Hematopoietic multipotent progenitor cell (in vitro differentiated cells): ENCODE measurements around the gene FNDC1. TPM values are rescaled to one million over a fixed set of nuclear protein-coding genes. Genes with fewer than 3 reads are reported as not detected.

Experiments
- DNase-seq, 3 donors: peaks; one replicate each; pipeline ENCODE4 v3.0.0-alpha.2; 2011 to 2015; ENCODE audit warnings: low read depth in 2 of 3, low spot score in 2 of 3
- total RNA-seq: library from RNA; depleted of rRNA; stranded (reverse); fragments of >200 nt; gene quantifications from one replicate; pipeline ENCODE4 v1.2.3, GENCODE V29; 2012

FNDC1 gene
- total RNA-seq, 1 donor: under 0.01 TPM

DNA sequence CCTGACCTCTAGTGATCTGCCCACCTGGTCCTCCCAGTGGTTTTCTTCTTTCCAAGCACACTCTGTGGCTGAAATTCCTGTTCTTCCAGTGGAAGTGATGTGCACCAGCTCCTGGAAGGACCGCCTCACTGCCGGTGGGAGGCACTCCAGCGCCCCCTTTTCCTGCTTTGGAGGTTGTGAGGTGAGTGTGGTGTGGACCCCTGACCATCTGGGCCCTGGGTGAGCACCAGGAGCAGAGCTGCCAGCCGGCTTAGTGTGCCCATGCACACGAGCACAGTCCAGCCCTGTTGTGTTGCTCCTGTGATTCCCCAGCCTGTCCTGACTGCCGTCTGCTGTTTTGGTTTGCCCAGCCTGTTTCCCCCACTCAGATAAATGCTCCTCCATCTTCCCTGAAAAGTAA is 134.6 kb downstream of the FNDC1 start:
- DNase-seq: no peak

DNA sequence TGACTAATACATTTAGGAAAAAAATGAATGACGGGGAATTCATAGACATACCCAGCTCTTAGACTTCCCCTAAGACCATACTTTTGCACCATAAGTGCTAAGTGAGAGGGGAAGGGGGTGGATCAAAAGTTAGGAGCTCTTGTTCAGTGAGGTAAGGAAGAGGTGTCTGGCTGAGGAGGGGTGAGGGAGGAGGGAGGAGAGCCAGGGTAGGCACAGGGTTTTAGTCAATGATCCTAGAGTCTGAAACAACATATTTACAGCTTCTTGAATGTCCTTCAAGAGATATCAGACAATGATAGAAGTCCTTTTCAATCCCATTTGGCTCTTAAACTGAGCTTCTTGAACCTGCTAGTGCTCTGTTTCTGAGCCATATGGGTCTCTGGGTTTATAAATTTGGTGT is 135.4 kb downstream of the FNDC1 start:
- no peak for DNase-seq

DNA sequence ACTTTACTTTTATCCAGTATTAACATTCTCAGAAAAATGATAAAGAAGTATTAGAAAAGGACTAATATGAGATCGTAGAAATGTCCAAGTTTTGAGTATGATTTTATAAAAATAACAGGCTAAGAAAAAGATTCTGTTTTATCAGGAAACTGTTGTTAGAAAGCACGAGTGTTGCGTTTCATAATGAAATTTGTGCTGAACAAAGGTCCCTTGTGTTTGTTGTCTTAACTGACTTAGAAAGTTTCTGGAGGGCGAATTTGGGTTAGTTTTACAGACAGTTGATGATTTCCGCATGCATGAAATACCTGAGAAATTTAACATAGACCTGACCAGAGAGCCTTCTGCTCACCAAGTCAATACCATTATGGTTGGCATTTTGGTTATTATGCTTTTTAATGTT is 136.0 kb downstream of the FNDC1 start:
- DNase-seq: no peak

DNA sequence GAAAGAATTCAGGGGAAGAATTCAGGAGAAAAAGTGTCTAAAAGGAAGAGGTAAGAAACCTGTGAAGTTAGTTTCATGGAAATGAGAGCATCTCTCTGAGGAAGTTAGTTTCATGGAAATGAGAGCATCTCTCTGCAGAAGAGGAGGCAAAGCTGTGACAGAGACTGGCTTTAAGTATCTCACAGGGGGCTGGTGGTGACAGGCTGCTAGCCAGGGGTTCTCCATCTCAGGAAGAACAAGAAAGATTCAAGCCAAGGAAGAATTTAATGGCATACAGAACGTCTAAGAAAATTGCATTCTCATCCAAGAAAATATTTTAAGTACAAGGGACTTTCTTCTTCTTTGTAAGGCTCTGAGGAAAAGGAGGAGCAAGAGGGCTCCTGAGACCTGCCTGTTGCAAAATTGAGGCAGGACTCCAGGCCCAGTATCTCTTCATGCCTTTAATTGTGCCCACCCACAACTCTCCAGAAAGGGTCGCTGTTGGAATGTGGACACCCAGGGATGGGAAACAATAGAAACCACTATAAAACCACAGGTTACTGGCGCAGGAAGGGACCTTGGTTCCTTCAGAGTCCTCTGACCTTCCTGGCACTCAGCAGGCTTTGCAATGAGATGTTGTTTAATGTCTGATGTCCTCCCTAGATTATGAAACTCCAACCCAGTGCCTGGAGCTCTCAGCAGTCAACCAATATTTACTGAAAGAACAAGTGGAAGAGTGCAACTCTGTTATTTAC is 136.8 kb downstream of the FNDC1 start:
- DNase-seq: no peak

DNA sequence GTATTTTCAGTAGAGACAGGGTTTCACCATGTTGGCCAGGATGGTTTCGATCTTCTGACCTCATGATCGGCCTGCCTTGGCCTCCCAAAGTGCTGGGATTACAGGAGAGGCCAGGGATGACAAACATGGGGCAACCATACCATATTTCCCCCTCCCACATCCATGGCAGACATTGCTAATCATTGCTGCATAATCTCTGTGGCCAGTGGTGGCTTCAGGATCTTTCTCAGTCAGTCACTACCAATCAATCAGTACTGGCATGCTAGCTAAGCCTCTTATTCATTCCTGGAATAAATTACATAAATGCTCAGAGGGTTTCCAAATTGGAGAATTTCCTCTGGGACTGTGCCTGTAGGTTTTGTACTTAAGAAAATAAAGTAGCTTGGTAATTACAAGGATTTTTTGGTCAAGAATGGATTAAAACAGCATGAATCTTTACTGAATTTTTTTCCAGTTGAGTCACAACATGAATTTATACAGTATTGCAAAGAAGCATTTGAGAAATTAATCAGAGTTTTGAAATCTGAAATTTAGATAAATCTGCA is 138.1 kb downstream of the FNDC1 start:
- DNase-seq: no peak

DNA sequence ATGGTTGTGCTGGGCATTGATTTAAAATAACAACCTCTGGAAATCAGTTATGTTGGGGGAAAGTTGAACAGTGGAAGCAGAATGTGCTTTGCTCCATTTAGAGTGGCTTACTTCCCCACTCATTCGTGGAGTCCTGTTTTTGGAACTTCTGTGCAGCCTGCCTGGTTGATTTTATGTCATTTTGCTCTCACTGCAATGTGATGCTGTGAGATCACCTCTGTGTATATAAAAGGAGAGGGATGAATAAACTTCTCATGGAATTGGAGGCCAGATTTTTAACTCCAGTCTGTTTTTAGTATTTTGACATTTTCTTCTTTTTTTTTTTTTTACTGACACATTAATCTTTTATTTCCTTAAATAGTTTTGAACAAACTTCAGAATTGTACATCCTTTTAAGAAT is 139.0 kb downstream of the FNDC1 start:
- DNase-seq: no peak

- DNase-seq: no peak
These were observed 140.5 kb downstream of the FNDC1 start for GRCh38 chr6:159309723-159310122.

GRCh38 chr6:159311618-159312017 is 142.4 kb downstream of the FNDC1 start:
- DNase-seq: no peak

- DNase-seq: no peak
These were observed 143.0 kb downstream of the FNDC1 start for GRCh38 chr6:159312206-159312605.

- no peak for DNase-seq
These were observed 143.8 kb downstream of the FNDC1 start for GRCh38 chr6:159313018-159313417.

DNA sequence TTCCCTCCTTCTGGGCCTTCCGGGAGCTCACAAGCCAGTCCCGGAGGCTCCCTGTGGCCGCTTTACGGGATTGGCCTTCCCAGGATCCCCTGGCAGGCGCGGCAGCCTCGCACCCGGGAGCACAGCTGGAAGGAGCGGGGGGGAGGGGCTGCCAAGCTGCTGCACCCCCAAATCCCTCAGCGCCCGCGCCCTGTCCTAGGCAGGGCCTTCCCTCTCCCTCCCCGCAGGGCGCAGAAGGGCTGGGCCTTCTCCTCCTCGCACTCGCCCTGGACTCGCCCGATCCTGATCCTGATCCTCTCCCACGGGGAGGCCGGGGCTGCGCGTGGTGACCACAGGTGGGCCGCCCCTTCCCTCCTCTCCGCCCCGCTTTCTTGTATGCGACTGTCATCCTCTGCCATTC is 146.4 kb downstream of the FNDC1 start:
- no peak for DNase-seq

DNA sequence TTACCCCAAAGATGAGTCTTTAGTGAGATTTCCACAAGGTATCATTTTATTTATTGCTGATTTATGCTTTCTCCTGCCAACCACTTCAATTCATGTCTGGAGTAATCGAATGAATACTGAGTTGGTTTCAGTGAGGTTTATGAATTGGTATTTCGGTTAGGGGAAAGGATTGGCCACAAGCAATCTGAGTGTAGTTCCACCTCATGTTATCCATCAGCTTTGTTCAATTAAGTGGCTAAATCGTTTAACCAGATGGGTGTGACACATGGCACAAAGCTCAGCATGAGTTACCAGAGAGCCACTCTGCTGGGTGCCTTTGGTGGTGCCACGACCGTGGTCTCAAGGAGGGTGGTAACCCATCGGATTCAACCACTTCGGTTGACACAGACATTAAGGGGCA is 148.2 kb downstream of the FNDC1 start:
- DNase-seq: no peak

GRCh38 chr6:159321267-159321666 is 152.1 kb downstream of the FNDC1 start:
- DNase-seq: no peak

Other genes starting within 250 kb of the FNDC1 start
- gene RSPH3, start 169.2 kb upstream of the FNDC1 start, total RNA-seq: 3.5 TPM
- gene TAGAP, start 124.4 kb upstream of the FNDC1 start, total RNA-seq: 67.3 TPM